ENCODE measurements around the gene MDGA2.

Gene MDGA2

DNA sequence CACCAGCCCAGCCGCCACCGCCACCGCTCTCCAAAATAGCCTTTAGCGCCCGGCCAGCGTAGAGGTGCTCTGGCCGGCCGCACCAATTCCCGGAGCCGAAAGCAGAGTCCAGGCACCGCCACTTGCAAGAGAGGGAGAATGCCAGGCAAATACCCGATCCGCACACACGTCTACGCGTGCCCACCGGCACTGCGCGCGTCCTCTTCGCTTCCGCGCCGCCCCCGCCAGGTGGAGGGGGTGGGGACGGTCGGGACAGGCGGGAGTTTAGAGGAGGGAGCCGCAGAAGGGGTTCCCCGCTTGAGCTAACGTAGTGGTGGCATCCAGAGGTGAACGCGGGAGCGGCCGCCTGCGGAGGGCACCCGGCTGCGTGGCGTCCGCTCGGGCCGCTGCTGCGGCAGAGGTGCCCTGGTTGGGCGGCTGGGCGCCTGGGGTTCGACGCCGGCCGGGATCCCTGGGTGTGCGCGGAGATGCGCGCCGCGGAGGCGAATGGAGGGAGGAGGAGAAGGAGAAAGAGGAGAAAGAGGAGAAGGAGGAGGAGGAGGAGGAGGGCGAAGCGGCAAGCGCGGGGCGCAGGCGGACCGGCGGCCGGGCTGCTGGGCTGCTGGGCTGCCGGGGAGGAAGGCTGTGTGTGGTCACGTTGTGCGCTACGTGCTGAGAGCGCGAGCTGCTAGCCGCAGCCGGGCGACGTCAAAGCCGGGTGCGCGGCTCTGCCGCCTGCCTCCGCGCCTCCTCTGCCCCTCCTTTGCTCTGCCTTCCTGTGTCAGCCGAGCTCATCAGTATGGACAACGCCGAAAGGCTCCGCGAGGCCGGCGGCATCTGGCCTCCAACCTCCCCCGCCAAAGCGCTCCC is at the start of gene MDGA2:
MDGA2 (minus strand) TSS at position 140 of the 849 bp plus-strand sequence.
- no peaks in the 10 kb centered on the region for H3K27me3 ChIP-seq (replicated peaks; ENCODE audit: control insufficient read depth, insufficient read depth, low read length)
- H3K4me3 ChIP-seq (replicated peaks; ENCODE audit: low read depth, low read length), result no peak within 1 kb of the TSS
- TF ChIP-seq, protein P1, sequence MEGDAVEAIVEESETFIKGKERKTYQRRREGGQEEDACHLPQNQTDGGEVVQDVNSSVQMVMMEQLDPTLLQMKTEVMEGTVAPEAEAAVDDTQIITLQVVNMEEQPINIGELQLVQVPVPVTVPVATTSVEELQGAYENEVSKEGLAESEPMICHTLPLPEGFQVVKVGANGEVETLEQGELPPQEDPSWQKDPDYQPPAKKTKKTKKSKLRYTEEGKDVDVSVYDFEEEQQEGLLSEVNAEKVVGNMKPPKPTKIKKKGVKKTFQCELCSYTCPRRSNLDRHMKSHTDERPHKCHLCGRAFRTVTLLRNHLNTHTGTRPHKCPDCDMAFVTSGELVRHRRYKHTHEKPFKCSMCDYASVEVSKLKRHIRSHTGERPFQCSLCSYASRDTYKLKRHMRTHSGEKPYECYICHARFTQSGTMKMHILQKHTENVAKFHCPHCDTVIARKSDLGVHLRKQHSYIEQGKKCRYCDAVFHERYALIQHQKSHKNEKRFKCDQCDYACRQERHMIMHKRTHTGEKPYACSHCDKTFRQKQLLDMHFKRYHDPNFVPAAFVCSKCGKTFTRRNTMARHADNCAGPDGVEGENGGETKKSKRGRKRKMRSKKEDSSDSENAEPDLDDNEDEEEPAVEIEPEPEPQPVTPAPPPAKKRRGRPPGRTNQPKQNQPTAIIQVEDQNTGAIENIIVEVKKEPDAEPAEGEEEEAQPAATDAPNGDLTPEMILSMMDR (IDR thresholded peaks at IDR 0.05; ENCODE audit: insufficient read depth, low read length, poor library complexity, severe bottlenecking), result no peak
- no peak for DNase-seq (ENCODE audit: extremely low read depth, insufficient read length)
- H3K36me3 ChIP-seq (ENCODE audit: control insufficient read depth, insufficient read depth, low read length), result no peaks in the 10 kb centered on the region

DNA sequence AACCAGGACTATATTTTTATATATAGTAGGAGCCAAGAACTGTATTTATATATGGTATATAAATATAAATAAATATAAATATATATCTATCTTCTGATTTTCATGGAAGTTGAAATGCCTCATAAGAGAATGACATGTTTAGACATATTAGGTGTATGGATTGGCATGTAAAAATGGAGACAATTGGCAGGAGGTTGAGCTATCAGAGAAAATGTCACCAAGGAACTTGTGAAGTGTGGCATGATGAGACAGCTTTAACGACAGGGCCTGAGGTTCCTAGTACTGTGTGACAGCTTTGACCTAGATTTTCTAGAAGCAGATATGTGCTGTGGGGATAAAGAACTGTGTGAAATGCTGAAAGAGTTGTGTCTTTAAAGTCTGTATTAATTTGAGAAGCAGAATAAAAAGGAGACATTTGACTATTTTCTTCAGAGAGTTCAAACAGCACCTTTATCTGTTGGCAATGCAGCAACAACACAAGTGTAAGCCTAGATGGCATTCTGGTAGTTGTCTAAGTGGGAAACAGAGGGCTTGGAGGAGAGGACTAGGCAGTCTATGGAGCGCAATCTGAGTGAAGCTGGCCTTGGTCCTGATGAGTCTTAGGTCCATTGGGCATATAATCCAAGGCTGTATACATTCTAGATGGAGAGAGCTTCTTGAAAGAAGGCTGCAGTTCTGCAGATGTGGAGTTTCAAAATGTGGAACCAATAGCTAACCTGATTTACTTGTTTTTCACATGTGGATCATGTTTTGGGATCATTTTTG is 47.7 kb upstream of the MDGA2 start:
- no peak for DNase-seq (ENCODE audit: extremely low read depth, insufficient read length)
- no peaks in the 10 kb centered on the region for H3K27me3 ChIP-seq (replicated peaks; ENCODE audit: control insufficient read depth, insufficient read depth, low read length)
- TF ChIP-seq, protein P1 (IDR thresholded peaks at IDR 0.05; ENCODE audit: insufficient read depth, low read length, poor library complexity, severe bottlenecking), result no peak

DNA sequence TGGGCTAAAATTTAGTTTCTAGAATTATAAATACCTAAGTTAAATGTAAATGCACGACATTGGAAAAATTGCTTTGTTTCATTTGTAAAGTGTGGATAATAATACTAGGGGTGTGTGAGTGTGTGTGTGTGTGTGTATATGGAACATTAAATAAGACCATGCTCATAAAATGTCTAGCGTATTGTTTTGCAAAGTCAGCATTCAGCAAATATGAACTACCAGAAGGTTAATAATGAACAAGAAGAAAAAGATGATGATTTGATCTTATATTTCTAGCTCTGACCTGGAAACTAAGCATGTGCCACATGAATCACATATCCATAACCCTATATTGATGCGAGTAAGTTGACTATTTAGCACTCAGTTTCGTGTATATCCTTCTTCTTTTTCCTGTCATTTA is 44.9 kb upstream of the MDGA2 start:
- Histone ChIP-seq H3K27me3 (replicated peaks; ENCODE audit: control insufficient read depth, insufficient read depth, low read length) (no peaks in the 10 kb centered on the region), H3K36me3 (ENCODE audit: control insufficient read depth, insufficient read depth, low read length) (no peaks in the 10 kb centered on the region), H3K4me3 (replicated peaks; ENCODE audit: low read depth, low read length) (no peak overlapping the region)
- TF ChIP-seq, protein P1 (IDR thresholded peaks at IDR 0.05; ENCODE audit: insufficient read depth, low read length, poor library complexity, severe bottlenecking), result no peak
- no peak for DNase-seq (ENCODE audit: extremely low read depth, insufficient read length)

More for the DNA sequence above, 47.7 kb upstream of the MDGA2 start:
- H3K36me3 ChIP-seq (ENCODE audit: control insufficient read depth, insufficient read depth, low read length), result no peaks in the 10 kb centered on the region
- no peak overlapping the region for H3K4me3 ChIP-seq (replicated peaks; ENCODE audit: low read depth, low read length)

DNA sequence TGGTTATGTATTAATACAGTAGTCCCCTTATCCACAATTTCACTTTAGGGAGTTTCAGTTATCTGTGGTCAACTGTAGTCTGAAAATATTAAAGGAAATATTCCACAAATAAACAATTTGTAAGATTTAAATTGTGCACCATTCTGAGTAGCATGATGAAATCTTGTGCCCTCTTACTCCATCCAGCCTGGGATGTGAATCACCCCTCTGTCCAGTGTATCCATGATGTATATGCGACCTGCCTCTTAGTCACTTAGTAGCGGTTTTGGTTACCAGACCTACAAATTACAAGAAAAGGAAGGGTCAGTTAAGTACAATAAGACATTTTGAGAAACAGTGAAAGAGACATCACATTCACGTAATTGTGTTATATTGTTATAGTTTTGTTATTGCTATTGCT is 39.9 kb upstream of the MDGA2 start:
- no peak for DNase-seq (ENCODE audit: extremely low read depth, insufficient read length)
- Histone ChIP-seq H3K27me3 (replicated peaks; ENCODE audit: control insufficient read depth, insufficient read depth, low read length) (no peaks in the 10 kb centered on the region), H3K36me3 (ENCODE audit: control insufficient read depth, insufficient read depth, low read length) (no peaks in the 10 kb centered on the region), H3K4me3 (replicated peaks; ENCODE audit: low read depth, low read length) (no peak overlapping the region)
- TF ChIP-seq, protein P1 (IDR thresholded peaks at IDR 0.05; ENCODE audit: insufficient read depth, low read length, poor library complexity, severe bottlenecking), result no peak

DNA sequence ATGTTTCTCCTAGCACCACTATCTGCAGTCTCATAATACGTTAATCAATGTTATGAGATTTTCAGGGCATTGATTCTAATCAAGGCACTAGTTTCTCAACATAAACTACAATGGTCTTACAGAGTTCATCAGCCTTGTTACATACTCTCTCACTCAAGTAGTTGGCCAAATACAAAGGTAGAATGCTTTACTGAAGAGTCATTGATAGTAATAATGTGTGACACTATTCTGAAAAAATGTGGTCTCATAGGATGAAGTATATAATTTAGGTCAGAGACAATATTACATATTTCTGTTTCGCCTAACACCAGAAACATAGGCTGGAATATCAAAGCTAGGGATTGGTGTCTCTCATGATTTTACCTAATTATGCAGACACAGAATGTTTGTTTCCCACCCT is 35.2 kb upstream of the MDGA2 start:
- H3K36me3 ChIP-seq (ENCODE audit: control insufficient read depth, insufficient read depth, low read length), result no peaks in the 10 kb centered on the region
- no peak for DNase-seq (ENCODE audit: extremely low read depth, insufficient read length)
- H3K4me3 ChIP-seq (replicated peaks; ENCODE audit: low read depth, low read length), result no peak overlapping the region
- H3K27me3 ChIP-seq (replicated peaks; ENCODE audit: control insufficient read depth, insufficient read depth, low read length), result no peaks in the 10 kb centered on the region
- TF ChIP-seq, protein P1 (IDR thresholded peaks at IDR 0.05; ENCODE audit: insufficient read depth, low read length, poor library complexity, severe bottlenecking), result no peak

Measured in GM06990 (cell line).